NT2/D1 (cell line): ENCODE results near the gene CGNL1.

ENCODE experiments used
- DNase-seq: peaks from one replicate; pipeline ENCODE4 v3.0.0-alpha.2; 2011; ENCODE audit warnings: low read depth, low spot score
- H3K27me3 ChIP-seq: 2 replicates; pipeline ENCODE4 v1.6.0; 2011; ENCODE audit warnings: mild to moderate bottlenecking; ENCODE audit not compliant: insufficient read length, insufficient read depth
- H3K36me3 ChIP-seq: 2 replicates; pipeline ENCODE4 v1.6.1; 2011; ENCODE audit warnings: mild to moderate bottlenecking, low read length, mixed read lengths; ENCODE audit not compliant: insufficient read depth, insufficient read length
- H3K4me1 ChIP-seq: 2 replicates; pipeline ENCODE4 v1.5.1; 2011; ENCODE audit not compliant: insufficient read depth, insufficient read length
- H3K4me3 ChIP-seq: 2 replicates; pipeline ENCODE4 v1.5.1; 2011; ENCODE audit warnings: low read depth; ENCODE audit not compliant: insufficient read length
- H3K9ac ChIP-seq: 2 replicates; pipeline ENCODE4 v1.6.0; 2011; ENCODE audit warnings: low read depth; ENCODE audit not compliant: insufficient read length
- H3K9me3 ChIP-seq: 2 replicates; pipeline ENCODE4 v1.5.1; 2011; ENCODE audit warnings: mild to moderate bottlenecking, low read length; ENCODE audit not compliant: insufficient read depth
- SUZ12 ChIP-seq: IDR thresholded peaks from 2 replicates; pipeline ENCODE4 v1.6.1; 2011; ENCODE audit not compliant: insufficient read length, insufficient read depth; ENCODE audit errors: extremely low read depth
- YY1 ChIP-seq: IDR thresholded peaks from 2 replicates; pipeline ENCODE4 v1.6.1; 2011; ENCODE audit not compliant: insufficient read length, insufficient read depth
- ZNF274 ChIP-seq: IDR thresholded peaks from 2 replicates; pipeline ENCODE4 v1.6.1; 2011; ENCODE audit warnings: mild to moderate bottlenecking, low read depth, low read length

Gene CGNL1

GRCh38 chr15:57562196-57562769 lies 186.0 kb downstream of the CGNL1 start:
- H3K9me3 ChIP-seq: no peaks in the 10 kb centered on the region
- no peaks in the 10 kb centered on the region for H3K36me3 ChIP-seq
- no peaks in the 10 kb centered on the region for H3K4me1 ChIP-seq
- no peak overlapping the region for H3K9ac ChIP-seq
- H3K27me3 ChIP-seq: no peaks in the 10 kb centered on the region
- H3K4me3 ChIP-seq: no peak overlapping the region
- DNase-seq: no peak
- no peak for TF ChIP-seq SUZ12
- no peak for TF ChIP-seq ZNF274
- no peak for TF ChIP-seq YY1

GRCh38 chr15:57563416-57563815 lies 187.1 kb downstream of the CGNL1 start:
- TF ChIP-seq ZNF274: no peak
- no peaks in the 10 kb centered on the region for H3K9me3 ChIP-seq
- DNase-seq: no peak
- H3K27me3 ChIP-seq: no peaks in the 10 kb centered on the region
- H3K4me1 ChIP-seq: no peaks in the 10 kb centered on the region
- H3K4me3 ChIP-seq: no peak overlapping the region
- no peaks in the 10 kb centered on the region for H3K36me3 ChIP-seq
- no peak overlapping the region for H3K9ac ChIP-seq

- Histone ChIP-seq H3K36me3 (no peaks in the 10 kb centered on the region), H3K4me1 (peaks cover 2% of the 10 kb centered on the region), H3K4me3 (no peak overlapping the region), H3K27me3 (no peaks in the 10 kb centered on the region), H3K9me3 (no peaks in the 10 kb centered on the region), H3K9ac (no peak overlapping the region)
- no peak for DNase-seq
- TF ChIP-seq SUZ12: no peak
- TF ChIP-seq YY1: no peak
- no peak for TF ChIP-seq ZNF274
Measured at GRCh38 chr15:57565311-57565710, 189.0 kb downstream of the CGNL1 start.

GRCh38 chr15:57566834-57567233 lies 190.5 kb downstream of the CGNL1 start:
- Histone ChIP-seq H3K36me3 (no peaks in the 10 kb centered on the region), H3K4me1 (peaks cover 2% of the 10 kb centered on the region), H3K27me3 (no peaks in the 10 kb centered on the region), H3K9ac (no peak overlapping the region), H3K4me3 (no peak overlapping the region), H3K9me3 (no peaks in the 10 kb centered on the region)
- TF ChIP-seq SUZ12 (no peak), YY1 (no peak), ZNF274 (no peak)
- DNase-seq: no peak

- Histone ChIP-seq H3K27me3 (no peaks in the 10 kb centered on the region), H3K36me3 (no peaks in the 10 kb centered on the region), H3K9ac (no peak overlapping the region), H3K4me3 (no peak overlapping the region), H3K4me1 (peaks cover 2% of the 10 kb centered on the region), H3K9me3 (no peaks in the 10 kb centered on the region)
- TF ChIP-seq SUZ12: no peak
- TF ChIP-seq ZNF274: no peak
- DNase-seq: no peak
Measured at GRCh38 chr15:57567891-57568290, 191.6 kb downstream of the CGNL1 start.

- Histone ChIP-seq H3K36me3 (no peaks in the 10 kb centered on the region), H3K4me1 (peaks cover 2% of the 10 kb centered on the region), H3K9me3 (no peaks in the 10 kb centered on the region), H3K4me3 (no peak overlapping the region), H3K27me3 (no peaks in the 10 kb centered on the region), H3K9ac (no peak overlapping the region)
- no peak for DNase-seq
- TF ChIP-seq ZNF274 (no peak), SUZ12 (no peak), YY1 (no peak)
Measured at GRCh38 chr15:57568299-57568698, 192.0 kb downstream of the CGNL1 start.

GRCh38 chr15:57570340-57570739 lies 194.0 kb downstream of the CGNL1 start:
- no peak for TF ChIP-seq ZNF274
- TF ChIP-seq YY1: no peak
- TF ChIP-seq SUZ12: no peak
- H3K9ac ChIP-seq: no peak overlapping the region
- no peaks in the 10 kb centered on the region for H3K36me3 ChIP-seq
- no peaks in the 10 kb centered on the region for H3K27me3 ChIP-seq
- no peak overlapping the region for H3K4me3 ChIP-seq
- DNase-seq: no peak
- peaks cover 2% of the 10 kb centered on the region for H3K4me1 ChIP-seq
- no peaks in the 10 kb centered on the region for H3K9me3 ChIP-seq

GRCh38 chr15:57570994-57571393 lies 194.7 kb downstream of the CGNL1 start:
- Histone ChIP-seq H3K36me3 (no peaks in the 10 kb centered on the region), H3K27me3 (no peaks in the 10 kb centered on the region), H3K4me3 (no peak overlapping the region), H3K9me3 (no peaks in the 10 kb centered on the region), H3K9ac (no peak overlapping the region), H3K4me1 (peaks cover 2% of the 10 kb centered on the region)
- DNase-seq: no peak
- TF ChIP-seq YY1 (no peak), ZNF274 (no peak)
